Naive B cell (primary cell): ENCODE results near the gene FSD2. TPM values are rescaled to one million over a fixed set of nuclear protein-coding genes. Genes with fewer than 3 reads are reported as not detected.
"Not testable (repeated sequence)": the region's sequence is repeated elsewhere in the genome, so short reads cannot be mapped to it uniquely, and the experiment has no call there.

Source experiments
- ATAC-seq, 2 donors: fragments of 150-1000 bp; cut with Tn5 transposase; 2 replicates each; pipeline ENCODE4 v1.10.0; 2021; ENCODE audit warnings: low read depth in 2 of 2, mild to moderate bottlenecking in 2 of 2, moderate library complexity in 2 of 2
- DNase-seq: peaks from one replicate; pipeline ENCODE4 v3.0.0; 2022
- H3K27ac Mint-ChIP-seq, 6 donors: one replicate each; pipeline ENCODE4 v1.8.0; 2020 to 2022; ENCODE audit warnings: mild to moderate bottlenecking in 6 of 6, mixed read lengths in 6 of 6, moderate library complexity in 5 of 6, inconsistent platforms in 2 of 6
- H3K27me3 Mint-ChIP-seq, 3 donors: one replicate each; pipeline ENCODE4 v1.8.0; 2021 to 2022; ENCODE audit warnings: mixed read lengths in 3 of 3, mild to moderate bottlenecking in 1 of 3
- H3K36me3 Mint-ChIP-seq, 2 donors: one replicate each; pipeline ENCODE4 v1.8.0; 2020 to 2022; ENCODE audit warnings: mixed read lengths in 2 of 2, inconsistent platforms in 1 of 2, mild to moderate bottlenecking in 1 of 2
- H3K4me1 Mint-ChIP-seq, 3 donors: one replicate each; pipeline ENCODE4 v1.8.0; 2020 to 2022; ENCODE audit warnings: mixed read lengths in 3 of 3, inconsistent platforms in 1 of 3, mild to moderate bottlenecking in 1 of 3, moderate library complexity in 1 of 3
- H3K4me3 Mint-ChIP-seq, 8 donors: one replicate each; pipeline ENCODE4 v1.8.0; 2020 to 2022; ENCODE audit warnings: mild to moderate bottlenecking in 8 of 8, mixed read lengths in 8 of 8, moderate library complexity in 8 of 8, inconsistent platforms in 2 of 8
- H3K9me3 Mint-ChIP-seq, 7 donors: one replicate each; pipeline ENCODE4 v1.8.0; 2020 to 2022; ENCODE audit warnings: mixed read lengths in 7 of 7, mild to moderate bottlenecking in 5 of 7, inconsistent platforms in 2 of 7, moderate library complexity in 1 of 7
- polyA plus RNA-seq, 6 donors: library from polyadenylated mRNA; unstranded; fragments of 300-500 nt; fragmentation: Illumina TruSeq; gene quantifications; one replicate each; pipeline ENCODE4 v1.2.3, GENCODE V29; 2021; ENCODE audit warnings: low read depth in 6 of 6

Gene FSD2
- polyA plus RNA-seq, 6 donors from 2014 or later, result 0.05 TPM; not detected in 5

DNA sequence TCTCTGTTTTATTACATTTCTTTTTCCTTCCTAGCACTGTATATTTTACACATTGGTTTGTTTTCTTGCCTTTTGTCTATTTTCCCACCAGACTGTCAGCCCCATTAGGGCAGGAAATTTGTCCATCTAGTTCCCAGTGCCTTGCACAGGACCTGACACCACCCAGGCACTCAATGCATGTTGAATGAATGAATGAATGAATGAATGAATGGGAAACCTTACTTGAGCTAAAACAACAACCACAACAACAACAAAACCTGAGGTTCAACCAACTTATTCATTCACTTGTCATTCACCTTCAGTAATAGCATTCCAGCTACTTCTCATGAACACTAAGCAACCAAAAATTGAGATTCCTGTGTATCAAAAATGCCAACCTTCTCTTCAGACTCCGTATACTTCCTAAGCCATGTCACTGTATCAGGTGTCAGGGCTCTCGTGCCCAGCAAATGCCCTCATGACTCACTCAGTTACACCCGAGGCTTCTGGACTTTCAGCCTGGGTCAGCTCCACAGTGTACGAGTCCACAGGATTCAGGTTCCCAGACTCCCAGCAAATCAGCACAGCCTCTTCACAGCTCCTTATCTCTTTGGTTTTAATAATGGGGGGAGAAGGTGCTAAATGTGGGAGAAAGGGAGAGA lies 37.3 kb downstream of the FSD2 start:
- peaks cover 2 to 11% (median 6%) of the 10 kb centered on the region in 3 donors for H3K4me1 Mint-ChIP-seq

DNA sequence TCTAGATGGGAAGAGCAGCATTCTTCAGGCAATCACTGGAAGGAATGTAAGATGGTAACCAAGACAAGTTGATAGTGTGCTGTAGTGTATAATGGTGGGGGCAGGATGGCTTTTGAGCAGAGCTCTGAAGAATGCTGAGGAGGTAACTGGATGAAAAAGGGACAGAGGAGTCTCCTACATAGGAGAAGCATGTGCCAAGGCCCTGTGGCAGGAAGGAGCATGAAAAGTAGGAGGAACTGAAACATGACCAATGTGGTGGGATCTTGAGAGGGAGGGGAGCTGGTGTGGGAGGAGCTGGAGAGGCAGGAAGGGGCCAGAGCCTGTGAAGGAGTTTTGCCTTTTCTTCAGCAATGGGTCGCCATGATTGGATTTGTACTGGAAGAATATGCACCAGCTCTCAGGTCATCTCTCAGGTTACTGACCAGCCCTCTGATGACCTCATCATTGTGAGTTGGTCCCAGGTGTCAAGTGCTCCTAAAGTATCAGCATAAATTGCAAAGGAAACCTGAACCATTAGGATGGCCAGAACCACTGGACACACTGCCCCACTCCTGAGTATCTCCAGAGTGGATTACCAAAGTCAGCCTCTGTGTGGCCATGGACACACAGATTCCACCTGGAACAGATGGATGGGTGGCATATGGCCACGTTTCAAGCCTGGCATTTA lies 38.6 kb downstream of the FSD2 start:
- Mint-ChIP-seq H3K27me3 (no peaks in the 10 kb centered on the region), H3K9me3 (peaks cover 0 to 5% (median 0%) of the 10 kb centered on the region in 7 donors), H3K4me1 (peaks cover 2 to 11% (median 8%) of the 10 kb centered on the region in 3 donors), H3K27ac (peak overlapping the region in 1 of 6 donors; percentile 45), H3K4me3 (no peak overlapping the region), H3K36me3 (peaks cover 0 to 5% of the 10 kb centered on the region in 2 donors)
- ATAC-seq (no peak), DNase-seq (no peak)

More for the DNA sequence above, 37.3 kb downstream of the FSD2 start:
- peaks cover 0 to 5% of the 10 kb centered on the region in 2 donors for H3K36me3 Mint-ChIP-seq
- ATAC-seq, result no peak
- H3K9me3 Mint-ChIP-seq, result peaks cover 0 to 5% (median 0%) of the 10 kb centered on the region in 7 donors
- H3K27ac Mint-ChIP-seq, result peak overlapping the region in 1 of 6 donors; percentile 81
- peaks cover 0 to 9% (median 0%) of the 10 kb centered on the region in 3 donors for H3K27me3 Mint-ChIP-seq
- DNase-seq, result no peak
- H3K4me3 Mint-ChIP-seq, result no peak overlapping the region

DNA sequence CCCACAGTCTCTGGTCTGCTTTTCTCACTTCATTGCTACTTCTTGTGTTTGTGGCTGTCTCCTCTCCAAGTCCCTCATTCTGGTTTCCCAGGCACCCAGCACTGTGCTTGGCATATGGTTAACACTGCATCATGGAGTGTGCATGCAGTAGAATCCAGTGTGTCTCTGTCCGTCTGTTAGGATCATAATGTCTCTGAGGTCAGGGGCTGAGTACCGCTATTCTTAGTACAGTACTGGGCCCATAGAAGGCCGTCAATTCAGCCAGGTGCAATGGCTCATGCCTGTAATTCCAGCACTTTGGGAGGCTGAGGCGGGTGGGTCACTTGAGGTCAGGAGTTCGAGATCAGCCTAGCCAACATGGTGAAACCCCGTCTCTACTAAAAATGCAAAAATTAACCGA lies 39.7 kb downstream of the FSD2 start:
- not testable (repeated sequence) for H3K36me3 Mint-ChIP-seq, H3K27ac Mint-ChIP-seq, DNase-seq, H3K27me3 Mint-ChIP-seq, ATAC-seq, H3K9me3 Mint-ChIP-seq
- H3K4me1 Mint-ChIP-seq, result peaks cover 2 to 11% (median 8%) of the 10 kb centered on the region in 3 donors
- H3K4me3 Mint-ChIP-seq, result peak overlapping the region in 1 of 8 donors; percentile 50

DNA sequence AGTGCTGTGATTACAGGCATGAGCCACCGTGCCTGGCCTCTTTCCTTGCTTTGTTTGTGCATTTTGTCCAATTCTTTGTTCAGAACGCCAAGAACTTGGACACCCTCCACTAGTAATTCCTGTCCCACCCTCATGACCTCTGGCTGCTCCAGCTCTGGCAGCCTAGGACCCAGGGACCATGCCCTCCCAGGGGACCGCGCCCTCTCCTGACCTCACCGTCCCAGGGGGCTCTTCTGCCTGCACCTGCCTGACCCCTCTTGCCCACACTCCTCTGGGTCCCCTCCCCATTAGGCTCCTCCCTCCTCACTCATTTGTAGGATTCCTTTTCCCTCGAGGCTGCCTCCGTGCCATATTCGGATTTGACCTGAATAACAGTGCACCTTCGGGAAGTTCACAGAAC lies 41.1 kb downstream of the FSD2 start:
- H3K4me3 Mint-ChIP-seq, result no peak overlapping the region
- no peak for DNase-seq
- peaks cover 0 to 5% of the 10 kb centered on the region in 2 donors for H3K36me3 Mint-ChIP-seq
- H3K27ac Mint-ChIP-seq, result no peak overlapping the region
- peaks cover 2 to 15% (median 14%) of the 10 kb centered on the region in 3 donors for H3K4me1 Mint-ChIP-seq
- H3K27me3 Mint-ChIP-seq, result no peaks in the 10 kb centered on the region
- peaks cover 0 to 5% (median 0%) of the 10 kb centered on the region in 7 donors for H3K9me3 Mint-ChIP-seq
- ATAC-seq, result no peak

DNA sequence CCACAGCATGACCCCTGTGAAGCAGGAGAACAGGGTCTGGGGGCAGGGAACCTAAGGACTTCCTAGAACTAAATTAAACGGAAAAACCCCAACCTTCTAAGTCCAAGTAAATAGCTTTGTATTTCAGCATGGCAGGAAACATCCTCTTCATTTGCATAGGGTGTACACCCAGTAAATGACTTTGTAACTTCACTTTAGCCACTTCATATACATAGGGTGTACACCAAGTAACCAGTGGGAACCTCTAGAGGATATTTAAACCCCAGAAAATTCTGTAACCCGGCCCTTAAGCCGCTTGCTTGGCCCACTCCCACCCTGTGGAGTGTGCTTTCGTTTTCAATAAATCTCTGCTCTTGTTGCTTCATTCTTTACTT lies 41.8 kb downstream of the FSD2 start:
- Mint-ChIP-seq H3K27me3 (no peaks in the 10 kb centered on the region), H3K4me3 (no peak overlapping the region), H3K36me3 (peaks cover 0 to 5% of the 10 kb centered on the region in 2 donors), H3K27ac (peak overlapping the region in 2 of 6 donors; percentile 20 to 57), H3K4me1 (peaks cover 2 to 15% (median 14%) of the 10 kb centered on the region in 3 donors), H3K9me3 (peaks cover 0 to 5% (median 0%) of the 10 kb centered on the region in 7 donors)
- no peak for DNase-seq
- no peak for ATAC-seq

DNA sequence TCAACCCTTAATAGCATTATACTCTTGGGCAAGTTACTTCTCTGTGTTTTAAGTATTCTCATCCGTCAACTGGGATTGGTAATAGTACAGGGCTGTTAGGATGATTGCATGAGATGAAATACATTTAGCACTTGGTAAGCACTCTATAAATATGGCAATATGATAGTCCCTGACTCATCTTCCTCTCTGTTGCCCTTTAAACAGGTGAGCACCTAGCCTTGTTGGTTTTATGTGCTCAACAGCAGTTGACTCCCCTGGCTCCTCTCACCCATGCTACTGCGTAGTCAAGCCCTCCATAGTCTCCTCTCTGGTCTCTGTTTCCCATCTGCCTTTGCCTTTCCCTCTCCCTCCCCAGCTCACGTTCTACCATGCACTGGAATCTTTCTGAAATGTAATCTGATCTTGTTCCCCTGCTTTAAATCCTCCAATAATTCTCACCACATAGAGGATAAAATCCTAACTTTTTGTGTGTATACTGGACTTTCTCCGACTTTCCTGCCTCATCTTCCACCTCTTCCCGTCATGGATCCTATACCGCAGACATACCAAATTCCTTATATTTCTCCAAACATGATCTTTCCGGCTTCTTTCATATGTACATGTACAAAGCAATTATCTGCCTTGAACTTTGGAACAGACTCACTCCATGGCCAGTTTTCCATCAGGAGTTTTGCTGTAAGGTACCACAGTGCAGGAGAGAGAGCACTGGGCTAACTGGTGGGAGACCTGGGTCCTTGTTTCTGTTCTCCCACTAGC lies 42.3 kb downstream of the FSD2 start:
- Mint-ChIP-seq H3K36me3 (peaks cover 0 to 5% of the 10 kb centered on the region in 2 donors), H3K27ac (peak overlapping the region in 1 of 6 donors; percentile 57), H3K4me1 (peaks cover 2 to 15% (median 14%) of the 10 kb centered on the region in 3 donors), H3K27me3 (no peaks in the 10 kb centered on the region), H3K9me3 (peaks cover 0 to 5% (median 0%) of the 10 kb centered on the region in 7 donors), H3K4me3 (no peak overlapping the region)
- no peak for DNase-seq
- ATAC-seq, result no peak

GRCh38 chr15:82751308-82751707 lies 54.6 kb downstream of the FSD2 start:
- peak overlapping the region in 4 of 6 donors; percentile 47 to 94 (median 72) for H3K27ac Mint-ChIP-seq
- H3K27me3 Mint-ChIP-seq, result no peaks in the 10 kb centered on the region
- H3K9me3 Mint-ChIP-seq, result peaks cover 0 to 1% (median 0%) of the 10 kb centered on the region in 7 donors
- peak overlapping the region; percentile 91 to 100 (median 100) for H3K4me3 Mint-ChIP-seq
- H3K4me1 Mint-ChIP-seq, result peaks cover 42 to 55% (median 51%) of the 10 kb centered on the region in 3 donors
- ATAC-seq (no peak), DNase-seq (no peak)
- H3K36me3 Mint-ChIP-seq, result peaks cover 22 to 27% of the 10 kb centered on the region in 2 donors

DNA sequence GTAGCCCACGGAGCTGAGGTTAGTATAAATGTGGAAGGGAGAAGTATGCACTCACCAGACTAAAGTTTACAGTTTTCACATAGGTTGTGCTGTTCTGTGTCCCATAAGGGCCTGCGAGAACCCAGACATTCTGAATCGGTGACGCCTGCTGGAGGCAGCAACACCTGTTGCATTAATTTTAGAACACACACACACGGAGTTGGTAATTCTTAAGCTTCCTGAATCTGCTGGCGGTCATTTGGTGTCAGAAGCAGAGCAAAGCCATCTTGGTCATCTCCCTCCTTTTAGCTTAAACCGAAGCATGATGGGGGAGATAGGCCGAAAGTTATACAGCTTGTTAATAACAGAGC lies 55.1 kb downstream of the FSD2 start:
- peaks cover 37 to 55% (median 47%) of the 10 kb centered on the region in 3 donors for H3K4me1 Mint-ChIP-seq
- H3K9me3 Mint-ChIP-seq, result peaks cover 0 to 1% (median 0%) of the 10 kb centered on the region in 7 donors
- H3K27ac Mint-ChIP-seq, result peak overlapping the region; percentile 87 to 97 (median 95)
- DNase-seq (peak; percentile 2), ATAC-seq (peak; percentile 39 to 56)
- no peaks in the 10 kb centered on the region for H3K27me3 Mint-ChIP-seq
- H3K4me3 Mint-ChIP-seq, result peak overlapping the region; percentile 91 to 100 (median 100)
- H3K36me3 Mint-ChIP-seq, result peaks cover 17 to 27% of the 10 kb centered on the region in 2 donors

DNA sequence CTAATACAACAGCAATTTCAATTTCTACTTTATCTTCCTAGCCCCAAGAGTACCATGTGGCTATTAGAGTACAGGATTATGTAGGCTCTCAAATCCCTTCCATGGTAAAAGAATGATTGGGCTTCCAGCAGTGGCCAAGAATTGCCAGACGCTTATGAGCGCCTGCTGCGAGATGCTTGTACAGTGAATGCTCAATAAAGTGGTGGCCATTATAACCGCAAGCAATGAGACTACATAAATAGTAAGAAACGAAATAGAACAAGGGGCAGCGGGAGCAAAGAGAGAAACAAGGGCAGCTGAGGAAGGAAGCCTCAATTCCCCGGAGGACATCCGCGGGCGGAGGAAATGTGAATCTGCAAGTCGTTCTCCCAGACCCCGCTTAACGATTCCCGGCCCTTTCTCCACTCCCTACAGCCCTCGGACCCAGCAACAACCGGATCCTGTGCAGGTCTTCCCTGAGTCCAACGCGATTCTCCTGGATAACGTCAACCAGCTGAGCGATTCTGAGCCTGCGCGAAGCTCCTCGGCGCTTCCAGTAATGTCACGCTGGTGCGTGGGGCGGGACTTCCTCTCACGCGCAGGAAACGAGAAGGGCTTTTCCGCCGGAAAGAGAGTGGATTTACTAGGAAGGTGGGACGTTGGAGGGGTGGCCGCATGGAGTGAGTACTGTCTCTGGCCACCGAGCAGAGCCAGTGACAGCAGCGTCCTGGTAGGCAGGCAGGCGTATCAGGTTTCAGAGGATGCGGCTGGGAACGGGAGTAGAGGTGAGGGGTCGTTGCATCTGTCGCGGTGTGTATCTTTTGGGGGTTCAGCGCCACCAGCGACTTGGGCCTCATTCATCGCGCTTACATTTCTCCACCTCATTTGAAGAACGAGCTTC lies 55.7 kb downstream of the FSD2 start:
- Mint-ChIP-seq H3K9me3 (peaks cover 0 to 1% (median 0%) of the 10 kb centered on the region in 7 donors), H3K36me3 (peaks cover 13 to 26% of the 10 kb centered on the region in 2 donors), H3K27me3 (no peaks in the 10 kb centered on the region), H3K4me3 (peak overlapping the region; percentile 91 to 100 (median 100)), H3K4me1 (peaks cover 37 to 55% (median 47%) of the 10 kb centered on the region in 3 donors), H3K27ac (peak overlapping the region; percentile 87 to 97 (median 95))
- ATAC-seq, result peak; percentile 92 to 93
- DNase-seq, result peak; percentile 73

- Mint-ChIP-seq H3K4me1 (peaks cover 33 to 47% (median 41%) of the 10 kb centered on the region in 3 donors), H3K9me3 (peaks cover 0 to 1% (median 0%) of the 10 kb centered on the region in 7 donors)
- ATAC-seq, result no peak
These were observed 57.6 kb downstream of the FSD2 start for GRCh38 chr15:82748315-82748714.

DNA sequence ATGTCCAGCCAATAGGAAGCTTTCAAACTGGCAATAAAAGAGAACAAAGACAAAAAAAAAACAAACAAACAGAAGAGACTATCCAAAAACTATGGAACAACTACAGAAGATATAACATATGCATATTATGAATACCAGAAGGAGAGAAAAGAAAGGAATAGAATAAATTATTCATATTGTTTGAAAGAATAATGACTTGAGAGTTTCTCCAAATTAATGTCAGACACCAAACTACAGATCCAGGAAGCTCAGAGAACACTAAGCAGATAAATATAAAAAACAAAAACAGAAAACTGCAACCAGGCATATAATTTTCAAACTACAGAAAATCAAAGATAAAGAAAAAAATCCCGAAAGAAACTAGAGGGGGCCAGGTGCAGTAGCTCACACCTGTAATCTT lies 62.1 kb downstream of the FSD2 start:
- H3K4me1 Mint-ChIP-seq, result peaks cover 2 to 13% (median 10%) of the 10 kb centered on the region in 3 donors
- no peak overlapping the region for H3K27ac Mint-ChIP-seq
- H3K27me3 Mint-ChIP-seq, result no peaks in the 10 kb centered on the region
- peaks cover 0 to 4% of the 10 kb centered on the region in 2 donors for H3K36me3 Mint-ChIP-seq
- H3K4me3 Mint-ChIP-seq, result no peak overlapping the region
- DNase-seq, result no peak
- no peaks in the 10 kb centered on the region for H3K9me3 Mint-ChIP-seq
- ATAC-seq, result no peak

More at GRCh38 chr15:82748315-82748714, 57.6 kb downstream of the FSD2 start:
- no peaks in the 10 kb centered on the region for H3K27me3 Mint-ChIP-seq
- H3K36me3 Mint-ChIP-seq, result peaks cover 6 to 15% of the 10 kb centered on the region in 2 donors
- H3K27ac Mint-ChIP-seq, result peak overlapping the region in 2 of 6 donors; percentile 53 to 61
- DNase-seq, result no peak
- peak overlapping the region in 2 of 8 donors; percentile 38 to 100 for H3K4me3 Mint-ChIP-seq

DNA sequence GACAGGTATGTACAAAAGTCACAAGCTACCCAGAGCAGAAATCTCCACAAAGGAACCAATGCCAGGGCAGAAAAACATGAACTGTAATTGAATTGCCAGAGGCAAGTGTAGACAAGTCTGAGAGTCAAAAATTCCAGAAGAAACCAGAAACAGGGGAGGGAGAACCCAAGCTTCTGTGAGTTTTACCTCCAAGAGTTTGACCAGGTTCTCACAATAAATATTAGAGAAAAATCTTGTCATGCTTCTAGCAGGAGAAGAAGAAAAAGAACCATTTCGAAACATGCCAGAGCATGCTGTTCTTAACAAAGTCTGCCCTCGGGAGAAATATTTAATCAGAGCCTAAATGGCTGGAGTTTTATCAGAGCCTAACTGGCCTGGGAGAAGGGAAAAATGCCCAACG lies 63.7 kb downstream of the FSD2 start:
- no peak for DNase-seq
- Mint-ChIP-seq H3K4me3 (no peak overlapping the region), H3K27ac (no peak overlapping the region), H3K36me3 (peaks cover 0 to 11% of the 10 kb centered on the region in 2 donors), H3K4me1 (peaks cover 2 to 4% (median 4%) of the 10 kb centered on the region in 3 donors), H3K9me3 (no peaks in the 10 kb centered on the region), H3K27me3 (no peaks in the 10 kb centered on the region)
- no peak for ATAC-seq
